ENCODE data around the gene NCOA1.
"Not testable (repeated sequence)": the region's sequence is repeated elsewhere in the genome, so short reads cannot be mapped to it uniquely, and the experiment has no call there.

Gene NCOA1

GRCh38 chr2:24490690-24491541 is at the start of gene NCOA1:
Gene NCOA1, plus strand, starts transcription at chr2:24491254. Its CDS starts 167,424 bp downstream, at chr2:24658678.
- DNase-seq (ENCODE audit: low read depth), result peak; percentile 83

GRCh38 chr2:24448797-24449196 is 42.3 kb upstream of the NCOA1 start:
- no peak for DNase-seq (ENCODE audit: low read depth)

- peak; percentile 13 for DNase-seq (ENCODE audit: low read depth)
Measured at GRCh38 chr2:24449344-24449743, 41.7 kb upstream of the NCOA1 start.

GRCh38 chr2:24451805-24452501 is 39.1 kb upstream of the NCOA1 start:
- no peak for DNase-seq (ENCODE audit: low read depth)

GRCh38 chr2:24452502-24452885 is 38.6 kb upstream of the NCOA1 start:
- no peak for DNase-seq (ENCODE audit: low read depth)

GRCh38 chr2:24453379-24454073 is 37.5 kb upstream of the NCOA1 start:
- no peak for DNase-seq (ENCODE audit: low read depth)

GRCh38 chr2:24454294-24454693 is 36.8 kb upstream of the NCOA1 start:
- DNase-seq (ENCODE audit: low read depth), result peak; percentile 22

GRCh38 chr2:24456599-24457556 is 34.2 kb upstream of the NCOA1 start:
- peak; percentile 74 for DNase-seq (ENCODE audit: low read depth)

- DNase-seq (ENCODE audit: low read depth), result no peak
Measured at GRCh38 chr2:24457696-24458386, 33.2 kb upstream of the NCOA1 start.

- DNase-seq (ENCODE audit: low read depth), result no peak
Measured at GRCh38 chr2:24459224-24460161, 31.6 kb upstream of the NCOA1 start.

- DNase-seq (ENCODE audit: low read depth), result peak; percentile 15
Measured at GRCh38 chr2:24461685-24462084, 29.4 kb upstream of the NCOA1 start.

GRCh38 chr2:24463271-24463670 is 27.8 kb upstream of the NCOA1 start:
- DNase-seq (ENCODE audit: low read depth), result no peak

- DNase-seq (ENCODE audit: low read depth), result no peak
Measured at GRCh38 chr2:24466871-24467870, 23.9 kb upstream of the NCOA1 start.

GRCh38 chr2:24468453-24468852 is 22.6 kb upstream of the NCOA1 start:
- not testable (repeated sequence) for DNase-seq (ENCODE audit: low read depth)

GRCh38 chr2:24469148-24469650 is 21.9 kb upstream of the NCOA1 start:
- DNase-seq (ENCODE audit: low read depth), result no peak

- DNase-seq (ENCODE audit: low read depth), result no peak
Measured at GRCh38 chr2:24471662-24472061, 19.4 kb upstream of the NCOA1 start.

- no peak for DNase-seq (ENCODE audit: low read depth)
Measured at GRCh38 chr2:24472416-24472815, 18.6 kb upstream of the NCOA1 start.

GRCh38 chr2:24473626-24474025 is 17.4 kb upstream of the NCOA1 start:
- no peak for DNase-seq (ENCODE audit: low read depth)
